Activated naive CD8-positive, alpha-beta T cell treated with anti-CD3 and anti-CD28 coated beads, Interleukin-2, amount 50 U/mL, for 16 hours (primary cell): Measurements from ENCODE around the gene POTEI.
"Not testable (repeated sequence)": the region's sequence is repeated elsewhere in the genome, so short reads cannot be mapped to it uniquely, and the experiment has no call there.

Source experiments
- DNase-seq: peaks from one replicate; pipeline ENCODE4 v3.0.0-alpha.2; 2020; ENCODE audit warnings: low read depth, low spot score

The POTEI gene

DNA sequence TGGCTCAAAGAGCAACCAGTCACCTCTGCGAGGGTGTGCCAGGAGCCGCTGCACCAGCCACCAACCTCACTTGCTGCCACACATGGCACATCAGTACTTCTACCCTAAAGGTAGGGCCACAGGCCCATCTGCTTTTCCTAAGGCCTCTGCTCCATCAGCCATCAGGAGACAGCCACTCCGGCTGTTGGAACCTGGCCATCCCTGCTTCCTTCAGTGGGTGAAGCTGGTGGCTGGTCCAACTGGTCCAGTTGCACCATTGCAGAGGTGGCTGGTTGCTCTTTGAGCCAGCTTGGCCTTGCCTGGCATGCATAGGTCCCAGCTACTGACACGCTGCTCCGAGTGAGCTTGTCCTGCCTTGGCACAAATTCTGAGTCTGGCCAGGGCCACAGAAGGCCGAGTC lies 53.7 kb downstream of the POTEI start:
- not testable (repeated sequence) for DNase-seq

DNA sequence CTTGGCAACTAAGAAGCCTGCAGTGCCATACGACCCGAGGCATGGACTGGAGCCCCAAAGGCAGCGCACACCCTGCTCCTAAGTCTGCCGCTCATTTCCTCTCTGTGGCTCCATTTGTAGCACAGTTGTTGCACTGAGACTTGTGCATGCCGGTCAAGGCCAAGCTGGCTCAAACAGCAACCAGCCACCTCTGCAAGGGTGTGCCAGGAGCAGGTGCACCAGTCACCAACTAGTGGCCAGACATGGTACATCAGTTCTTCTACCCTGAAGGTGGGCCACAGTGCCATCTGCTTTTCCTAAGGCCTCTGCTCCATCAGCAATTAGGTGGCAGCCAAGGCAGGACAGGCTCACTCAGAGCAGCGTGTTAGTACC lies 54.4 kb downstream of the POTEI start:
- not testable (repeated sequence) for DNase-seq

DNA sequence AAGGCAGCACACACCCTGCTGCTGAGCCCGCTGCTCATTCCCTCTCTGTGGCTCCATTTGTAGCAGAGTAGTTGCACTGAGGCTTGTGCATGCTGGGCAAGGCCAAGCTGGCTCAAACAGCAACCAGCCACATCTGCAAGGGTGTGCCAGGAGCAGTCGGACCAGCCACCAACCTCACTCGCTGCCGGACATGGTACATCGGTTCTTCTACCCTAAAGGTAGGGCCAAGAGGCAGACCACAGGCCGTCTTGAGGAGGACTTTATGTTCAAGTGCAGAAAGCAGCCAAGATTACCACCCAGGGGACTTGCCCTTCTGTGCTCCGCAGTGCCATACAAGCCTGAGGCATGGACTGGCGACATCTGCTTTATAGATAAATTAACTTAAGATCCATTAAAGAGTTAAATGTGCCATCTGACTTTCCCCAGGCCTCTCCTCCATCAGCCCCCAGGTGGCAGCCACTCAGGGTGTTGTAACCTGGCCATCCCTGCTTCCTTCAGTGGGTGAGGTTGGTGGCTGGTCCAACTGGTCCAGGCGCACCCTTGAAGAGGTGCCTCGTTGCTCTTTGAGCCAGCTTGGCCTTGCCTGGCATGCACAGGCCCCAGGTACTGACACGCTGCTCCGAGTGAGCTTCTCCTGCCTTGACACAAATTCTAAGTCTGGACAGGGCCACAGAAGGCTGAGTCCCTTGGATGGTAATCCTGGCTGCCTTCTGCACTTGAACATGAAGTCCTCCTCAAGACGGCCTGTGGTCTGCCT lies 55.0 kb downstream of the POTEI start:
- DNase-seq = not testable (repeated sequence)

DNA sequence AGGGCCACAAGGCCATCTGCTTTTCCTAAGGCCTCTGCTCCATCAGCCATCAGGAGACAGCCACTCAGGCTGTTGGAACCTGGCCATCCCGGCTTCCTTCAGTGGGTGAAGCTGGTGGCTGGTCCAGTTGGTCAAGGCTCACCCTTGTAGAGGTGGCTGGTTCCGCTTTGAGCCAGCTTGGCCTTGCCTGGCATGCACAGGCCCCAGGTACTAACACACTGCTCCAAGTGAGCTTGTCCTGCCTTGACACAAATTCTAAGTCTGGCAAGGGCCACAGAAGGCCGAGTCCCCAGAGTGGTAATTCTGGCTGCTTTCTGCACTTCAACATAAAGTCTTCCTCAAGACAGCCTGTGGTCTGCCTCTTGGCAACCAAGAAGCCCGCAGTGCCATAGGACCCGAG lies 56.2 kb downstream of the POTEI start:
- DNase-seq = not testable (repeated sequence)

DNA sequence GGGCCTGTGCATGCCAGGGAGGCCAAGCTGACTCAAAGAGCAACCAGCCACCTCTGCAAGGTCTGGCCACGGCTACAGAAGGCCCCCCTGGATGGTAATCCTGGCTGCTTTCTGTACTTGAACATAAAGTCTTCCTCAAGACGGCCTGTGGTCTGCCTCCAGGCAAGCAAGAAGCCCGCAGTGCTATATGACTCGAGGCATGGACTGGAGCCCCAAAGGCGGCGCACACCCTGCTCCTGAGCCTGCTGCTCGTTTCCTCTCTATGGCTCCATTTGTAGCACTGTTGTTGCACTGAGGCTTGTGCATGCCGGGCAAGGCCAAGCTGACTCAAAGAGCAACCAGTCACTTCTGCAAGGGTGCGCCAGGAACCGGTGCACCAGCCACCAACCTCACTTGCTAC lies 57.3 kb downstream of the POTEI start:
- not testable (repeated sequence) for DNase-seq

DNA sequence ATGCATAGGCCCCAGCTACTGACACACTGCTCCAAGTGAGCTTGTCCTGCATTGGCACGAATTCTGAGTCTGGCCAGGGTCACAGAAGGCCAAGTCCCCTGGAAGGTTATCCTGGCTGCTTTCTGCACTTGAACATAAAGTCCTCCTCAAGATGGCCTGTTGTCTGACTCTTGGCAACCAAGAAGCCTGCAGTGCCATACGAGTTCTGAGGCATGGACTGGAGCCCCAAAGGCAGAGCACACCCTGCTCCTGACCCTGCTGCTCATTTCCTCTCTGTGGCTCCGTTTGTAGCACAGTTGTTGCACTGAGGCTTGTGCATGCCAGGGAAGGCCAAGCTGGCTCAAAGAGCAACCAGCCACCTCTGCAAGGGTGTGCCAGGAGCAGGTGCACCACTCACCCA lies 57.9 kb downstream of the POTEI start:
- DNase-seq = not testable (repeated sequence)

DNA sequence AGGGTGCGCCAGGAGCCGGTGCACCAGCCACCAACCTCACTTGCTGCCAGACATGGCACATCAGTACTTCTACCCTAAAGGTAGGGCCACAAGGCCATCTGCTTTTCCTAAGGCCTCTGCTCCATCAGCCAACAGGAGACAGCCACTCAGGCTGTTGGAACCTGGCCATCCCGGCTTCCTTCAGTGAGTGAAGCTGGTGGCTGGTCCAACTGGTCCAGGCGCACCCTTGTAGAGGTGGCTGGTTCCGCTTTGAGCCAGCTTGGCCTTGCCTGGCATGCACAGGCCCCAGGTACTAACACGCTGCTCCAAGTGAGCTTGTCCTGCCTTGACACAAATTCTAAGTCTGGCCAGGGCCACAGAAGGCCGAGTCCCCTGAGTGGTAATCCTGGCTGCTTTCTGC lies 58.8 kb downstream of the POTEI start:
- not testable (repeated sequence) for DNase-seq

DNA sequence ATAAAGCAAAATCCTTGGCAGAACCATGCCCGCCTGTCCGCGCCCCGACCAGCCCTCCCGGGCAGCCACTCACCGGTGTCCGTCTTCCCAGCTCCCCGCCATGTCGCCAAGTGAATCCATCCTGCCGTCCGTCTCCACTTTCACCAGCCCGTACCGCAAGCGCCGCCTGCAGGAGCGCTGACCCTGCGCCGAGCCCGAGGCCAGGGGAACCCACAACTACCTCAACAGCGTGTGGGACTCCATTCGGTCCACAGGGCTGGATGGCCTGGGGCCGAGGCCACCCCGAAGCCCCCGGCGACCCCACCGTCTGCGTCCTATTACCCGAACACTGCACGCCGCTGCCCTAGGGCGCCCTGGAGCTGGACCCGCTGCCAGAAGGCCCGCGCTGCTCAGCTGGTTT lies 81.5 kb downstream of the POTEI start:
- not testable (repeated sequence) for DNase-seq

DNA sequence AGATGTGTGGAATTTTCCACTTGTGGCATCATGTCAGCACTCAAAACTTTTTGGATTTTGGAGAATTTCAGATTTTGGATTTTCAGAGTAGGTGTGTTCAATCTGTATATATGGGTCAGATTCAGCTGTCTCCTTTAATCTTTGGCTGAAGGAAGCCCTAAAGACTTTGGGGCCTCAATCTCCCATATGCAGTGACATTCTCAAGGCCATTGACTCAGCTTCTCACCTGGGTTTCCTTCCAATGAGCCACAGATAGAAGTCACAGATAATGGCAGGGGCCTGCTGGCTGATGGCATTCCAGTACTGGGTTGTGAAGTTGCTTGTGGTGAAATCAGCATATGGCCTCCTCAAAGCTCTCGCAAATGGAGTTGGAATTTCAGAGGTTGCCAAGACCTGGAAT lies 90.3 kb downstream of the POTEI start:
- DNase-seq = not testable (repeated sequence)

DNA sequence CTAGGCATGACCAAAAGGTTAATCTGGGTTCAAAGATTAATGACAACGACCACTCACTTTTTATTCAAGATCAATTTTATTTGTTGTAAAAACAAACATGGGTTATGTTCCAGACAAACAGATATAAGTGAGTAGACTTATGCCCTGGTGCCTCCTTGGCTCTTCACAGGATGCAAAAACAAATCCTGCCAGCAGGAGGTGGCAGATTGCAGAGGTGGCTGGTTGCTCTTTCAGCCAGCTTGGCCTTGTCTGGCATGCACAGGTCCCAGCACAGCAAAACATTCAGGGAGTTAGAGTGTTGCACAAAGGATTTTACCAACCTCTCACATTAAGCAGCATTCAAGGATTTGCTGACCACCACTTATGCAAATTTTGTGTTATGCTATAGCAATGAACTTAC lies 92.4 kb downstream of the POTEI start:
- DNase-seq = not testable (repeated sequence)
